COR-L47 (cell line): Measurements from ENCODE around the gene PHKB.
"Not testable (repeated sequence)": the region's sequence is repeated elsewhere in the genome, so short reads cannot be mapped to it uniquely, and the experiment has no call there.

Experiments
- DNase-seq: peaks from one replicate; lab custom pipeline; 2025; lab: John Stamatoyannopoulos, UW

PHKB gene

DNA sequence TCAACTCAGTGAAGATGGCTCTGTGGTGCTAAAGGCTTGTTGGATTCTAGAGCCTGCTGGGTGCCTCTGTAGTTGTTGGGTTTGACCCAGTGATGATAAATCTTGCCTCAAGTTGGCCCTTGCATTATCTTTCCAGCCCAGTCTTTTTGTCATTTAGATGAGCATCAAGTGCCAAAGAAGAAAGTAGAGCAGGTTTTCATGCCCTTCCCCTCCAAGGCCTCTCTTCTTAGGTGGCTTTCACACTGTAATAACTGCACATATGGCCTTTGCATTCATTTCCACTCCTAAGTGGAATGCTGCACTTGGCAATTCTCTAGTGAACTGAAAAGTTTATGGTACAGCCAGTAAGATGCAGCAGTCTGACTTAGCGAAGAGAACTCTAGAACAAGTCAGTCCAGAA, 165.1 kb downstream of the PHKB start:
- no peak for DNase-seq

DNA sequence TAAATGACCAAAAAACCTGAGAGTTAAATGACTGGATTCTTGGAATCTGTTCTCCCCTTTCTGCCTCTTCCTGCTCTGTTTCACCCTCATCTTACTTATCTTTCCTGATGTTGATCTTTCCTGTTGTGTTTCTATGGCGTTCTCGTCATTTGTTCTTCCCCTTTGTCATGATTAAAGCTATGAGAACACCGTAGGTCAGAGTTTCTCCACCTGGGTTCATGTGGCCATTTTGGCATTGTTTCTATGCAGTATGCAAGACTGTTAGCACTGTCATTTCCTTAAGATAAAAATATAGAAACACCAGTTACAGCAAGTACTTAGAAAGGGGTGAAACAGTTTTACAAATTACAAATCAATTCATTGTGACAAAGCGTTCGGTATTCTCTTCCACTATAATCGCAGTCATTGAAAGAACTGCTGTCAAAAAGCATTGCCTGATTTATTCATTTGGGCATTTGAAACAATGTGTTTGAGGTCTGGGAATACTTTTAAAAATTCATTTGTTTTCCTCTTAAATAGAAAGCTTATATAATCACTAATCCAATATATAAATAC, 166.0 kb downstream of the PHKB start:
- no peak for DNase-seq

DNA sequence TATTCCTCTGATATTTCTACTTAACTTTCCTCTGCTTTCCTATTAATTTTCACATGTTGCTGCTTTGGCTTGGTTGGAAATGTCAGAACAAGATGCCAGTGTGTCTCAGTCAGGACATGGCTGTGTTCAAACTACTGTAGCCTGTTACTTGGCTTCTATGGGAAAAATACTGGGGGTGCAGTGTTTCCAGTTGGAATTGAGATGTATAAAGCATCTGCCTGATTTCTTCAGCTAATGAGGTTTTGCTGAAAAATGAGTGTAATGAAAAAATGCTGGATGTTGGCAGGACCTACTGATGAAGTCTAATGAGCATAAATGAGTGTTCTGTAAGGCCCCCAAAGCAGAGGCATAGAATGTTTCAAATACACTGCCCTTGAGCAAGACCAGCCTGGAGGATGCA, 166.6 kb downstream of the PHKB start:
- no peak for DNase-seq

DNA sequence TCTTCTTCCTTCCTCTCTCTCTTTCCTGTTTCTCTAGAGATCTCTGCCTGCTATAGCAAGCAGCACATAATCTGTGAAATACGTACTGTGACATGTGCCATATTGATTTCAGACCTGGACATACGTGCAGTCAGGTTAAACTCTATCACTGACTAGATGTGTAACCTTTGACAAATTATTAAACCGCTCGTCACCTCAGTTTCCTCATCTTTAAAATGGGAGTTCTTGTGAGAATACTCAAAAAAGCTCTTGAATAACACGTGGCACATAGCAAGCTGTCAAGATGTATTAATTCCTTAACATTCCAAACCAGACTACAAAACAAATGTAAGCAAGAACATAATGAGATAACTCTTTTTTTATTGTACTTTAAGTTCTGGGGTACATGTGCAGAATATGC, 170.0 kb downstream of the PHKB start:
- no peak for DNase-seq

DNA sequence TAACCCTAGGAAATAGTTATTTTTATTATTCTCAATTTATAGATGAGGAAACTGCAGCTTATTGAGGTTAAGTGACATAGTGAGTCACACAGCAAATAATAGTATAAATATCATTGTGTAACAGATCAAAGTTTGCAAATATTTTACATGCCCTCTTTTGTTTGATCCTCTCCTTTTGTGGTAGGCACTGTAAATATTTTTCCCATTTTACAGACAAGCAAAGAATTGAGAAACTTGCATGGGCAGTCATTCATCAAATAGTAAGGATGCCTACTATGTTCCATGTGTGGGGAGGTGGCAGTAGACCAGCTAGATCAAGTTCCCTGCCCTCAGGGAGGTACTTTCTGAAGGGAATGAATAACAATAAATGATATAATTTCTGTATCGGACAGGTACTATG, 173.0 kb downstream of the PHKB start:
- no peak for DNase-seq

DNA sequence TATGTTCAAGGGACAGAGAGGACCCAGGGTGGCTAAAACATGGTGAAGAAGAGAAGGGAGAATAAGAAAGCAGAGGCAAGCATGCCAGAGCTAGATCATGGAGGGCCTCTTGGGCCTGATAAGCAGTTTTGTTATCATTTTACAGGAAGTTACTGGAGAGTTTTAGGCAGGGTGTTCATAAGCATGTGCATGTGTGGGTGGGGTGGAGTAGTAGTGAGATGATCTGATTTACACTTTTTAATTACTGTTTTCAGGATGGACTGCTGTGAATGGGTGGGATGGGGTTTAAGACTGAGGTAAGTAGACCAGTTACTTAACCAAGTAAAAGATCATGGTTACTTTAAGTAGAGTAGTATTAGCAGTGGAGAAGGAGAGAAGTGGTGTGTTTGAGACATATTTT, 173.6 kb downstream of the PHKB start:
- no peak for DNase-seq

DNA sequence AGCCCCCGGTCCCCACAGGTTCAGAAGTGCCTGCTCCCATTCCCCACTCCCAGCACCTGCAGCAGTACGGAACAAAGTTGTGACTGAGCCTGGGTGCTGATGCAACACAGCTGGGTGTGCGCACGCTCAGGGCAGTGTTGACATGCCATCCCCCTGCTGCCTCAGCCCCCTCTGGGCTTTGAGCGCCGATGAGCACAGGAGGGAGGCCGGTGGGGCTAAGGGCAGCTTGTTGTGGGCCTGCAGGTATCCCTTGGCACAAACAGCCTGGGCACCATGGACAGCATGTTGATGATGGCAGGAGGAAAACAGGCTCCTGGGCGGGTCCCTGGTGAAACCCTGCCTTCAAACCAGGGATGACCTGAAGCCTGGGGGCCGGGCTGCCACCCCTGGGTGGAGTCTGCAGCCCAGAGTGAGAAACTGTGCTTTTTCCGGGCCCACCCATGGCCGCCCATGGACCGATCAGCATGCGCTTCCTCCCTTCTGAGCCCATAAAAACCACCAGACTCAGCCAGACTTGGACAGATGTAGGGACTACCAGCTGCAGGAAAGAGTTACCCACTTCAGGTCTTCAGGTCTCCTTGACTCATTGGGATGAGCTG, 175.5 kb downstream of the PHKB start:
- DNase-seq, result no peak

DNA sequence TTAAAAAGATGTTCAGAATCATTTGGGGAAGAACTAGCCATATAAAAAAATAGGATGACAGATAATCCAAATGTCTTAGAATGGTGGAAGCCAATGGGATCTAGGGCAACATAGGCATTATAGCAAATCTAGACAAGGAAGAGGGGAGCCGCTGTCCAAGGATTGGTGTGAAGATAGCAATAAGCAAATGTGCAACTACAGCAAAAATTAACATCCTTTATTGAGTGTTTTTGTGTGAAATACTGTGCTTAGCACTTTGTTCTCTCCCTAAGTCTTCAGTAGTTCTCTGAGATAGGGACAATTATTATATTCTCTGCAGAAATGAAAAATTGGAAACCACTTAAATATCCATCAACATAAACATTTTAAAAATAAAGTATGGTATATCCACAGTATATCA, 177.0 kb downstream of the PHKB start:
- no peak for DNase-seq

DNA sequence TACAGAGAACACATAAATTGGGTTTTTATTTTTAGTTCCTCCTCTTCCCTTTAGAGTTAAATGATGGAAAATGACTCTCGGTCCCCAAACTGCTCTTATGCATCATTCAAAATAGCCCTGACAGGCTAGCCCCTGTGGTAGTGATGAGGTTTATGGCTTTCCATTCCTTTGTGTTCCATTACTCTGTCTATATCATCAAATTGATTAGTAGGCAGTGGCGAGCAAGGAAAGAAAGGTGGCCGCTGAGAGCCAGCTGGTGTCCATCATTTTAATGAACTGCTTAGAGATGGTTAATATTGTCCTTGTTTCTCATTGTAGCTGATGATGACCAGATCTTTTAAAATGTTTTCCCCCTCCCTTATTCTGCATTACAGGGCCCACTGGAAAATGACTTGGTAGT, 179.5 kb downstream of the PHKB start:
- DNase-seq, result no peak

DNA sequence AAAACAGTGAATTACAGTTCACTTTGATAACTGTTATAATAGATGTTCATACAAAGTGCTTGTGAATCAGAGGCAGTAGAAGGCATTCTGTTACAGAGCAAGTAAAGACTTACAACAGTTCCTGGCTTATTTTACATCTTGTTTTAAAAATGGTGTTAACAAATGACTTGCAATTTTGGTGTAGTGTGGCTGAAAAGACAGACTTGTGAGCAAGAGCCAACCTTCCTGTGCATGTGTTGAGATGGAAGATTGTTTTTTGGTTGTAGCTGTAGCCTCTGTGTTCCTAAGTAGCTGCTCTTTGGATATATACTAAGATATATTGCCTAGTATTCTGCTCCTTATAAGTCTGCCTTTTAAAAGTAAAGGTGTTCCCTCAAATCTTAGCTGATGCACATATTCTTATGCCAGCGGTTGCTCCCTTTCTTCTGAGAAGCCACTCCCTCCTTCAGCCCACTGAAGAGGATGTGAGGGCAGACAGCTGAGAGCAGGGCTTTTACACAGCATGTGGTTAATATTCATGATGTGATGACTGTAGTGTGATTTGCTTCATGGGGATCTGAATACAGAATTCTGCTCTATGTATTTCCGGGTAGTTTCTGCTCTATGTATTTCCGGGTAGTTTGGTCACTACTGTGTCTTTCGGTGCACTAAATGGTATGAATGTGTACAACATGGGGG, 182.3 kb downstream of the PHKB start:
- no peak for DNase-seq

DNA sequence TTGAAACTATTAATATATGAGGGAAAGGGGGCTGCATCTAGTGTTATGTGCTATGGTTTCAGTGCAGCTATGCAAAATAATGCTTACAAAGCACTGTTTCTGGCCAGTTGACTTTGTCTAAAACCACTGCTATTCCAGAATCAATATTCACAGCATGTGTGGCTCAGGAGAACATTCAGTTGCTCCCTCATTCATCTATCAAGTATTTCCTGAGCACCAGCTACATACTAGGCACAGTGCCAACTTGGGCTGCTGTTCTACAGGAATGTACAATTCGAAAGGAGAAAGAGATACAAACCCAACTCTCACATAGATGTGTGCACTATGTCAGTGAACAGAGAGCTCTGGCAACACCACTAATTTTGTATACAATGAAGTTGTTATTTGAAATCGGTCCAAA, 183.0 kb downstream of the PHKB start:
- DNase-seq, result no peak

DNA sequence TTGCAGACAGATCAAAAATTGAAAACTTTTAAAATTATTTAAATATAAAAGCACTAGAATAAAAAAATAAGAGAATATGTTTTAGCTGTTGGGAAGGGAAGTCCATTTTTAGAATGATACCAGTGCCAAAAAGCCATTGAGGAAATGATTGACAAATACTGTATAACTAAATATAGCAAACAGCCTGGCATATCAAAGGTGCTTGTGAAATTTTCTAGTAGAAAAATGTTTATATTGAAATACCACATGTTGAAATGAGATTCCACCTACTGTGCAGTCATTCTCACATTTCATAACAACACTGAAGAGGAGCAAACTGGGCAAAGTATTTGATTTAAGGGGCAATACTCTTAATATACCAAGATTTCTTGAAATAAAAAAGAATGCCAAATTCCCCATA, 183.5 kb downstream of the PHKB start:
- DNase-seq, result no peak

DNA sequence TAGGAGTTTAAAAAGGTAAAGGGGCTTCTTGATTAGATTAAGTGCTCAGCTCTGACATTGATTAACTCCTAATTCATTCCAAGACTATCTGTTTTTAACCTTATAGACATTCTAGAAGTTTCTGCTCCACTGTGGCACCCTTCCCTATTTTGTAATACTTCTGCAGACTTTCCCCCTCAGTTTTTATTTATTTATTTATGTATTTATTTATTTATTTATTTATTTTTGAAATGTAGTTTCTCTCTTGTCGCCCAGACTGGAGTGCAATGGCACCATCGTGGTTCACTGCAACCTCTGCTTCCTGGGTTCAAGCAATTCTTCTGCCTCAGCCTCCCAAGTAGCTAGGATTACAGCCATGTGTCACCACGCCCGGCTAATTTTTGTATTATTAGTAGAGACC, 185.8 kb downstream of the PHKB start:
- no peak for DNase-seq

DNA sequence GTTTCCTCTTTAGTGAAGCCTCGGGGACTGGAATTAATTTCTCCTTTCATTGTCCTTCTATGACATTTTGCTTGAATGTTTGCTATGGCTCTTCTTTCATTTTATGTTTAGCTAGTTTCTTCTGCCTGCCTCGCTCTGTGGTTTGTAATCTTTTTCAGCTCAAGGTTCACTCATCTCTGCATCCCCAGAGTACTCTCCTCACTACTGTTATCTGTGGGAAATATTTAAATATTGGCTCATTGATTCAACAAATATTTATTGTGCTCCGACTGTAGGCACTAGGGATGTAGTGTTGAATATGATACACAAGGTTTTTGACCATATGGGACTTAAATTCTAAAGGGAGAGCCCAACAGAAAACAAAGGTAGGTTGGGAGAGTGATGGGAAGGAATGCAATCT, 195.9 kb downstream of the PHKB start:
- no peak for DNase-seq

DNA sequence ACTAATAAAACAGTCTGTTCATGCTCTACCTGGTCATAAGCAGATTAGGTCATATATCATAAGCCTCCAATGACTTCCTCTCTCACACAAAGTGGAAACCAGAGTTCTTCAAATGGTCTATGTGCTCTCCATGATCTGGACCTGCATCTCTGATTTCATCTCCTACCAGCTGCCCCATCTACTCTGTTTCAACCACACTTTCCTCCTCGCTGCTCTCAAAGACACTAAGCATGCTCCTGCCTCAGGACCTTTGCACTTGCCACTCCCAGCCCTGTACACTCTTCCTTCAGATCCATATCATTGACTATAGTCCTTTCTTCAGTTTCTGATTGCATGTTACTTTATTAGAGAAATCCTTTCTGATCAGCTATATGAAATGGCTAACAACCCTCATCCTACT, 196.8 kb downstream of the PHKB start:
- DNase-seq, result no peak

DNA sequence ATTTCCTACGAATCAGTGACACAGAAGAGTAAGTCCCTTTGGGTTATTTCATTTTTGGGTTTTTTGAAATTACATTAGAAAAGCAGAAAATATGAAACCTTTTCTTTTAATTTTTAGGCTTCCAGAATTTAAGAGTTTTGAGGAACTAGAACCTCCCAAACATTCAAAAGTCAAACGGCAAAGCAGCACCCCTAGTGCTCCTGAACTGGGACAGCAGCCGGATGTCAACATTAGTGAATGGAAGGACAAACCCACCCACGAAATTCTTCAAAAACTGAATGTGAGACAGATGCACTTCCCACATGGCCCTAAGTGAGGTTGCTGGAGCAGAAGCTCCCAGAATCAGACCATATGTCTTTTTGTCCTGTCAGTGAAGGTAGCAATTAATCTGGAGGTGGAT, 199.4 kb downstream of the PHKB start:
- DNase-seq, result no peak

DNA sequence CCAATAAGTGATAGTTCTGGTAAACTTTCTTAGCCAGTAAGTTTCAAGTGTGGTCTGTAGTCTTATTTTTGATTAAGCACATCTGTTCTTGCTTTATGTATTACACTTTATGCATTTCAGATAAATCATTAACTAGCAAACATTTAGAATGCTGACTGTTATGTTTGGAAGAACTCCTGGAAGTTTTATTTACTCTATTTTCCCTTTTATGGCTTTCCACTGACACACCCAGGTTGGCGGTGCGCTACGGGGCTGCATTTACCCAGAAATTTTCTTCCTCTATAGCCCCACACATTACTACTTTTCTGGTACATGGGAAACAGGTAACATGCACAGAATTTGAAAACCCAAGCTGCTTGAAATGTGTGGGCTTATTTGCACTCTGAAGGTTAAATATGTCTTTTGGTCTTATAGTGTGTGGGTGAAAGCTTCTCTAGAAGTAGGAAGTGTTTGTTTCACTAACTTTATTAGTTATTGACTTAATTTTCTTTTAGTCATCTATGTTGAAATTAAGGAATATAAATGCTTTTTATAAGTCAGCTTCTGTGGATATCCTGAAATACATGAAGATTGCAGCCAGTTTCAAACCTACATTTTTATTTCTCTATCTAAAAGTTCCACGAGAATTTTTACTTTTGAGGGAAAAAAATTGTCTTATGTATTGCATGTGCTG, 203.7 kb downstream of the PHKB start:
- DNase-seq, result no peak

DNA sequence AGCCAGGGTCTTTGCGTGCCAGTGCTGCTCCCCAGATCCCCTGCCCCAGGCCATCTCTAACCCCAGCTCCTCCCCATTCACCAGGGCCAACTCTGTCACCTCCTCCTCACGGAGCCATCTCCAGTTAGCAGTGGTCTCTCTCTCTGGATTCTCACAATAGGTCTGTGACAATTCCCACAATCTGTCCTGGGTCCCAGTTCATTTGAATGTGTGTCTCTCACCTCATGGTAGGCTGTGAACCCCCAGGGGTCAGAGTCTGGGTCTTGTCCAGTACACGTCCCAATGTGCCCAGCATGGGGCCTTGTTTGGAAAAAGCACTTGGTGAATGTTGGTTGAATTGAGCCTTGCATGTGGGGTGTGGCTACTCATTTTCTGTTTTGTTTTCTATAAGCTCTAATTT, 205.3 kb downstream of the PHKB start:
- no peak for DNase-seq

DNA sequence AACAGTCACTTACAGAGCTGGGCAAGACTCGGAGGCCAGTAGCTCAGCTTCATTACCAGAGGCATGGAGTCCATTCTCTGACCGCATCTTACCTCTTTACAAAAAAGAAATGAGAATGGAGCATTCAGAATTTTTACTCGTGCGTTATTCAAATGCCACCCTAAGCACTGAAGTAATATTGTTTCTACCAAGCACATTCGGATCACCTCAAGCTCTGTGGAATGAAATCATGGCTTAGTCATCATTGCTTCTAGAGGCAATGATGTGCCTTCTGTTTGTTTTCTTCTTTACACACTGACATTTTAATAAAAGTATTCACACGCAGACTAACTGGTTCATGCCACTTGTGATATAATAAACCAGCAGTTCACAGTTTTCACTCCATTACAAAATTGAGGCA, 206.8 kb downstream of the PHKB start:
- DNase-seq, result no peak

DNA sequence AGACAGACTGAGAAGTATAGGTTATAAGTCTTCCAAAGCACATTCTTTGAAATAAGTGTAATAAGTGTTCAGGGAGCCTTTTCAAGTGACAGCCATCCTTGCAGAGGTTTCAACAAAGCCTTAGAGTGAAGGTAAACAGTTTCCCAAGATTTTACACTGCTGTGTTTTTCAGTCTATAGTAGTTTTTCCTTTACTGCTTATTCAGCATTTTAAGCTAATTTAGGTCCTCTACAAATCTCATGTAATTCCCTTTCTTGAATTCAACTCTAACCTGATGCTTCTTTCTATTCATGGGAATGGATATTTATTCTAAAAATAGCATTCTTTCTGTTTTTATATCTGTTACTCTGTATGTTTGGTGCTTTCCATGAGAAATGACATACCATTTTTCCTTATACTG, 211.3 kb downstream of the PHKB start:
- no peak for DNase-seq

DNA sequence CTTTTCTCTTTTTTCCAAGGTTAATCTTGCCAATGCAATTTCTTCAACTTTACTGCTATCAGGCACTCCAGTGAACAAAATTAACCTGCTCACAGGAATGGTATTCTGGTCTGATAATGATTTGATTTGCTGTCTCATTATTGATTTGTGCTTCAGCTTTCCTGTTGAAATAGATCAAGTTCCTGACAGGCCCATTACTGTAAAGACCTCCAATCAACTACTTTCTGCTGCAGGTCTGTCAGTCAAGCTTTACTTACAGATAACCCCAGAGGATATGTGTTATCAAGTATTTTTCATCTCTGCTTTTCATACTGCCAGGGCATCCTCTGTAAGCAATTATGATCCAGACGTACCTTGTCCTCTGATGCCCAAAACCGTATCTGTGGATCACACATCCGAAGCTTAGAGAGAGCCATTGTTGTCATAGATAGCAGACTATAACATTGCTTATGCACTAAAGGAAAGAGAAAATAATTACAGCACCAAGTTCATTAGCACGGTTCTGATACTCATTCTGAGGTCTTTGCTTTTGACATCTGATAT, 215.6 kb downstream of the PHKB start:
- no peak for DNase-seq

DNA sequence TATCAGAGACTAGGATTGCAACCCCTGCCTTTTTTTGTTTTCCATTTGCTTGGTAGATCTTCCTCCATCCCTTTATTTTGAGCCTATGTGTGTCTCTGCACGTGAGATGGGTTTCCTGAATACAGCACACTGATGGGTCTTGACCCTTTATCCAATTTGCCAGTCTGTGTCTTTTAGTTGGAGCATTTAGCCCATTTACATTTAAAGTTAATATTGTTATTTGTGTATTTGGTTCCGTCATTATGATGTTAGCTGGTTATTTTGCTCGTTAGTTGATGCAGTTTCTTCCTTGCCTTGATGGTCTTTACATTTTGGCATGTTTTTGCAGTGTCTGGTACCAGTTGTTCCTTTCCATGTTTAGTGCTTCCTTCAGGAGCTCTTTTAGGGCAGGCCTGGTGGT, 220.4 kb downstream of the PHKB start:
- not testable (repeated sequence) for DNase-seq

DNA sequence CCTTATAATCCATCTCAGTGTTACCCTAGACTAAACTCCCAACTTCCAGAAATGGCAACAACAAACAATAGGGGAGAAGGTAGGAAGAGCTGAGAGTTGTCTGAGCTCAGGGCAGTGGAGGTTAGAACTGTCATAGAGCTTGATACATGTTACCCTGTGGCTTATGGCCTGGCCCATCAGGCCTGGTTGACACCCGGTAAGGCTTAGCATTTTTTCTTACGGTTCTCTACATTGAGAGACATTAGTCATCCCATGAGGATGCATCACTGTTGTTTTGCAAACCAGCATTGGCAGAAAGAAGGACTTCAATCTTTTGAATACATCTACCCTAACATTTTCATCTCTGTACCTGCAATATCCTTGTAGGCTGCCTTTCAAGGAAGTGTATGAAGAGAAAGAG, 226.6 kb downstream of the PHKB start:
- DNase-seq, result no peak
